Omental fat pad (tissue), 4 donors: ENCODE measurements around the gene FLRT3. TPM values are rescaled to one million over a fixed set of nuclear protein-coding genes. Genes with fewer than 3 reads are reported as not detected.

Experiments used
- ATAC-seq: fragments of 150-250 bp; one replicate; pipeline ENCODE4 v1.9.1; 2016; ENCODE audit warnings: mild to moderate bottlenecking, moderate library complexity; ENCODE audit not compliant: low FRiP score
- DNase-seq: peaks from one replicate; pipeline ENCODE4 v3.0.0-alpha.2; 2019; ENCODE audit warnings: low spot score
- CTCF ChIP-seq, 3 donors: fragments of 450-650 bp; IDR thresholded peaks; one replicate each; pipeline ENCODE4 v1.5.1; 2016 to 2017; ENCODE audit warnings: antibody characterized with exemption in 3 of 3, mild to moderate bottlenecking in 3 of 3, moderate library complexity in 2 of 3
- total RNA-seq, 4 donors: library from RNA; depleted of rRNA; stranded (reverse); fragments of >200 nt; gene quantifications; one replicate each; pipeline ENCODE4 v1.1.0, GENCODE V29; 2016

FLRT3 gene
- total RNA-seq, 4 donors from 2014 or later = 0.63 to 48.3 (median 17.1) TPM

DNA sequence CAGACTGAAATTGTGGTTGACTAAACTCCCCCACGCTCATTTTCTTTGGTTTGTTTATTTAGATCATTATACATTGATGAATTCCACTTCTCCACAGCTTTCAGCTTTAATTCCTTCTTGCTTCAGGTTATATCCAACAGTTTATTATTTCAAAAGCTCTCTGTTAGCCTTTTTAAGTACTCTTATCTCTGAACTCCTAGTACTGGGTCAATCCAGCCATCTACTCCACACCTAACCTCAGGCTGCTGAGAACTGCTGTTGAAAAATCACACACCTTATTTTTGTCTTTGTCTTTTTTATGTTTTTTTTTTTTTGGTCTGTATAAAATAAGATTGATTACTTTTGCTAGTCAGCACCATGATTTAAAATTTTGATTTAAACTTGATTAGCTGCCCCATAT is 32.9 kb downstream of the FLRT3 start:
- TF ChIP-seq CTCF (IDR thresholded peaks at IDR 0.05) = no peak
- ATAC-seq (no peak), DNase-seq (no peak)

GRCh38 chr20:14303651-14304050 is 33.8 kb downstream of the FLRT3 start:
- TF ChIP-seq CTCF (IDR thresholded peaks at IDR 0.05) = no peak
- no peak for ATAC-seq

DNA sequence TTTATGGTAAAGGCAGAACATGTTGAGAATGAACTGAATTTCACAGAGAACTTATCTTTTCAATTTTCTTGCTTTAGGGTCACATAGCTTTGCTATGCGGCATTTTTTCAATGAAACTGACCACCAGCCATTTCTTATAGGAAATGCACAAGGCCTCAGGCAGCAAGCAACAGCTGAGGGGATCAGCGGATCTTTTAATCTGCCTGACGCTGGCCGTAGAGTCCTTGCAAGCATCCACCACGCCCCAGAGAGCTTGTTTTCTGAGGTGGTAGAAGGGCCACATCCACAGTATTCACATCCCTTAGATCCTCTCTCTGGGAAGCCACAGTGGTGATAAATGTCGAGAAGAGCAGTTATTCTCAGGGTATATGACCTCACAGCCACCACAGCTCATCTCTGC is 34.3 kb downstream of the FLRT3 start:
- ATAC-seq (no peak), DNase-seq (no peak)
- no peak for TF ChIP-seq CTCF (IDR thresholded peaks at IDR 0.05)

More at GRCh38 chr20:14303651-14304050, 33.8 kb downstream of the FLRT3 start:
- DNase-seq = no peak

GRCh38 chr20:14299831-14300230 is 37.6 kb downstream of the FLRT3 start:
- no peak for ATAC-seq
- TF ChIP-seq CTCF (IDR thresholded peaks at IDR 0.05) = no peak
- no peak for DNase-seq

DNA sequence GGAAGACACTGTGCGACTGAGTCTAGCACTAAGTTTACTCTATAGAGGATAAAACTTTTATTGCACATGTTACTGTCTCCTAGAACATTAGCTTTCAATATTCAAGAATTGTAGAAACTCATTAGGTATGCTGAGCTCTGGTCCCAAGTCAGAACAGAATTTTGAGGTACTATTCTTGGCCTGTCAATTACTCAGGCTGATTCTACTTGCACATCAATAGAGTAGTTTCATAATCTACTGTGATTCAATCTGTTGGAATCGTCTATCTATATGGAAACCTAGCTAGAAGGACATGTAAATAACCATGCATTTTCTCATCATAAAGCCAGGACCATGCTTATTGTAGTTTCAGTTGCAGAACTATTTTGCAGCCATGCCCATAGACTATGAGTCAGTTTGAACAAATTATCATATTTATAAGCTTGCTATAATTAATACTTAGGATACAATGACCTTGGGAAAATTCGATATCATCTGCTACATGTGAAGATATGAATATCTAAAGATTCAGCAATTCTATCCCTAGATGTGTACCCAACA is 41.6 kb downstream of the FLRT3 start:
- DNase-seq (no peak), ATAC-seq (no peak)
- TF ChIP-seq CTCF (IDR thresholded peaks at IDR 0.05) = no peak

GRCh38 chr20:14295238-14295637 is 42.2 kb downstream of the FLRT3 start:
- DNase-seq (no peak), ATAC-seq (no peak)
- TF ChIP-seq CTCF (IDR thresholded peaks at IDR 0.05) = no peak

DNA sequence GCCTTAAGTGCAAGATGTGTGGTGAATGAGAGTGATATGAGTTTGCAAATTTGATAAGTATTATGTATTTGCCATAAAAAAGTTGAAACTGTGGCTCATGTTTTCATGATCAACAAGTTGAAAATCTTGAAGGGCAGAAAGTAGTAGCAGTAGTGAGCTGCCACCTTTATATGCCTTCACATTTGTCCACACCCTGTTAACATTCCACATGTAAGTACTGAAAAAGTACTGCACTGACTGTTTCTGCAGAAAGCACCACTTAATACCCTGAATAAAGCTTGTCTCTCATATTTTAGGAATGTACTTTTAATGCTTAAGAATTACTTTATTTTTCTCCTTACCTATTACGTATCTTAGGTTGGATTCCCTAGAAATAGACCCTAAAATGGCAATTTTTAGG is 45.9 kb downstream of the FLRT3 start:
- ATAC-seq = no peak
- no peak for TF ChIP-seq CTCF (IDR thresholded peaks at IDR 0.05)

More for the DNA sequence above, 45.9 kb downstream of the FLRT3 start:
- no peak for DNase-seq
